Measurements from ENCODE around the gene HBP1. TPM values are rescaled to one million over a fixed set of nuclear protein-coding genes. Genes with fewer than 3 reads are reported as not detected.
A peak's percentile ranks its signal among the peaks of the same experiment; 100 is the strongest.
"Not testable (repeated sequence)": the region's sequence is repeated elsewhere in the genome, so short reads cannot be mapped to it uniquely, and the experiment has no call there.

The HBP1 gene
- total and polyA plus RNA-seq, 4 experiments from 2014 or later, result 71.6 to 116 (median 105) TPM

DNA sequence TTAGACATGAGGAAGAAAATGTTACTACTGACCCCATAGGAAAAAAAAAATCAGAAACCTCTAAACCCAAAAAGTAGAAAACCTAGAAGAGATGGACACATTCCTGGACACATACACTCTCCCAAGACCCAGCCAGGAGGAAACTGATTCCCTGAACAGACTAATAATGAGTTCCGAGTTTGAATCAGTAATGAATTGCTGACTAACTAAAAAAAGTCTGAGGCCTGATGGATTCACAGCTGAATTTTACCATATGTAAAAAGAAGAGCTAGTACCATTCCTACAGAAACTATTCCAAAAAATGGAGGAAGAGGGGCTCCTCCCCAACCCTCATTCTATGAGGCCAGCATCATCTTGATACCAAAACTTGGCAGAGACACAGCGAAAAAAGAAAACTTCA lies 75.8 kb downstream of the HBP1 start:
- H3K4me3 Mint-ChIP-seq, result no peak overlapping the region
- no peaks in the 10 kb centered on the region for H3K4me1 ChIP-seq (ENCODE audit: insufficient read depth, low read length)
- H3K36me3 Mint-ChIP-seq, result peaks cover 66 to 67% of the 10 kb centered on the region in 2 donors
- ChIA-PET POLR2A (ENCODE audit: partially characterized antibody) (no interaction called here), CTCF (ENCODE audit: partially characterized antibody) (no interaction called here)
- DNase-seq, result no peak
- H3K9me3 Mint-ChIP-seq, result peaks cover 0 to 5% (median 0%) of the 10 kb centered on the region in 8 donors
- no peak overlapping the region for H3K4me3 ChIP-seq (ENCODE audit: low read length in 2 of 2)
- H3K27ac Mint-ChIP-seq, result no peak overlapping the region
- no peak overlapping the region for H3K27ac ChIP-seq (ENCODE audit: low read depth, low read length)
- H3K27me3 ChIP-seq (ENCODE audit: insufficient read depth, low read length), result no peaks in the 10 kb centered on the region
- intact Hi-C loops (cut with micrococcal nuclease), result no loop called here
- H3K27me3 Mint-ChIP-seq, result no peaks in the 10 kb centered on the region
- peaks cover 8% of the 10 kb centered on the region for H3K36me3 ChIP-seq (ENCODE audit: insufficient read depth, low read length)
- H3K4me1 Mint-ChIP-seq, result peaks cover 0 to 3% (median 0%) of the 10 kb centered on the region in 4 donors
- no peaks in the 10 kb centered on the region for H3K9me3 ChIP-seq (ENCODE audit: control insufficient read depth in 1 of 2, low read length in 2 of 2)

DNA sequence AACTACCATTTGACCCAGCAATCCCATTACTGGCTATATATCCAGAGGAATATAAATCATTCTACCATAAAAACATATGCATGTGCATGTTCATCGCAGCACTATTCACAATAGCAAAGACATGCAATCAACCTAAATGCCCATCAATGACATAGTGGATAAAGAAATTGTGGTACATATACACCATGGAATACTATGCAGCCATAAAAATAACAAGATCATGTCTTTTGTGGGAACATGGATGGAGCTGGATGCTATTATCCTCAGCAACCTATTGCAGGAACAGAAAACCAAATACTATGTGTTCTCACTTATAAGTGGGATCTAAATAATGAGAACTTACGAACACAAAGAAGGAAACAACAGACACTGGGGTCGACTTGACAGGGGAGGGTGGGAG lies 78.0 kb downstream of the HBP1 start:
- H3K9me3 Mint-ChIP-seq; H3K36me3 ChIP-seq (ENCODE audit: insufficient read depth, low read length); H3K27me3 ChIP-seq (ENCODE audit: insufficient read depth, low read length); DNase-seq; H3K27me3 Mint-ChIP-seq; H3K4me3 Mint-ChIP-seq; H3K4me1 ChIP-seq (ENCODE audit: insufficient read depth, low read length); H3K9me3 ChIP-seq (ENCODE audit: control insufficient read depth in 1 of 2, low read length in 2 of 2); POLR2A ChIA-PET (ENCODE audit: partially characterized antibody); H3K27ac Mint-ChIP-seq; H3K27ac ChIP-seq (ENCODE audit: low read depth, low read length); H3K4me3 ChIP-seq (ENCODE audit: low read length in 2 of 2); CTCF ChIA-PET (ENCODE audit: partially characterized antibody); H3K4me1 Mint-ChIP-seq; intact Hi-C loops (cut with micrococcal nuclease): not testable (repeated sequence)
- peaks cover 63 to 65% of the 10 kb centered on the region in 2 donors for H3K36me3 Mint-ChIP-seq

DNA sequence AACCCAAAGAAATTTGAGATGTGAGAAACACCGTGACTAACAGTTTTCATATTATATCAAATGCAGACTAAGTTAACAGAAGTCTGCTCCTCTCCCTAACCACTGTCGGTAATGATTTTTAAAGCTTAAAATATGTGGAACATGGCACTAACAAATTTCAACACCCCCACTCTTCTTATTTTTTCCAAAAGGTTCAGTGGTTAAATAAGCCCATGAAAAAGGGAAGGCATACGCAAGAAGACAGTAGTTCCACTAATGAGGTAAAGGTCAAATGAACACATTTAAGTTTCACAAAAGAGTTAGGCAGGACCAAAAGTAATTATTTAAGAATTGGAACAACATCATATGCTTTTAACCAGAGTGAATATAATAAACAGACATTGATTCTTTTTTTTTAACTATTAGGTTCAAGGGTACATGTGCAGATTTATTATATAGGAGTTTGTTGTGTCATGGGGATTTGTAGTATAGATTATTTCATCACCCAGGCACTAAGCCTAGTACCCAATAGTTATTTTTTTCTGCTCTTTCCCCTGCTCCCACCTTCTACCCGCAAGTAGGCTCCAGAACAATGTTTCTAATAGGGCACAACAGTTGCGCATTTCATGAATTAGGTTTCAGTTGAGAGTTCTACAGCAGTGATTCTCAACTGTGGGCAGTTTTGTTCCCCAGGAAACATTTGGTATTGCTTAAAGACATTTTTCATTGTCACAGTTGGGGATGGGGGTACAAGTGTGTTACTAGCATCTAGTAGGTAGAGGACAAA lies 79.9 kb downstream of the HBP1 start:
- no peaks in the 10 kb centered on the region for H3K9me3 ChIP-seq (ENCODE audit: control insufficient read depth in 1 of 2, low read length in 2 of 2)
- no peaks in the 10 kb centered on the region for H3K27me3 ChIP-seq (ENCODE audit: insufficient read depth, low read length)
- ChIA-PET POLR2A (ENCODE audit: partially characterized antibody) (no interaction called here), CTCF (ENCODE audit: partially characterized antibody) (no interaction called here)
- Mint-ChIP-seq H3K36me3 (peaks cover 54 to 56% of the 10 kb centered on the region in 2 donors), H3K4me1 (peaks cover 0 to 8% (median 3%) of the 10 kb centered on the region in 4 donors), H3K4me3 (no peak overlapping the region), H3K27me3 (no peaks in the 10 kb centered on the region), H3K27ac (no peak overlapping the region), H3K9me3 (peaks cover 0 to 5% (median 0%) of the 10 kb centered on the region in 8 donors)
- H3K4me1 ChIP-seq (ENCODE audit: insufficient read depth, low read length), result no peaks in the 10 kb centered on the region
- no peak overlapping the region for H3K27ac ChIP-seq (ENCODE audit: low read depth, low read length)
- intact Hi-C loops (cut with micrococcal nuclease), result no loop called here
- no peak overlapping the region for H3K4me3 ChIP-seq (ENCODE audit: low read length in 2 of 2)
- DNase-seq, result no peak
- H3K36me3 ChIP-seq (ENCODE audit: insufficient read depth, low read length), result peaks cover 8% of the 10 kb centered on the region

DNA sequence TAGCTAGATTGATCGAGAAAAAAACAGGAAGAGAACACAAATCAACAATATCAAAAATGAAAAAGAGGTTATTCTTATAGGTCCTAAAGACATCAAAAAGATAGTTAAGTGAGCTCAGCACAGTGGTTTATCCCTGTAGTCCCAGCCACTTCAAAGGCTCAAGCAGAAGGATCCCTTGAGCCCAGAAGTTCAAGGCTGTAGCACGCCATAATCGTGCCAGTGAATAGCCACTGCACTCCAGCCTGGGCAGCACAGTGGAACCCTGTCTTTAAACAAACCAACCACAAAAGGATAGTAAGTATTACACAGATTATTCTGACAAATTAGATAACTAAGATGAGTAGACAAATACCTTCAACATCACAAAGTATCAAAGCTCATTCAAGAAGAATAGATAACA lies 83.2 kb downstream of the HBP1 start:
- Mint-ChIP-seq H3K27me3 (no peaks in the 10 kb centered on the region), H3K36me3 (peaks cover 25 to 27% of the 10 kb centered on the region in 2 donors), H3K27ac (peak overlapping the region in 2 of 7 donors; percentile 24 to 29), H3K9me3 (no peaks in the 10 kb centered on the region), H3K4me1 (peaks cover 0 to 8% (median 2%) of the 10 kb centered on the region in 4 donors), H3K4me3 (no peak overlapping the region)
- no peak overlapping the region for H3K4me3 ChIP-seq (ENCODE audit: low read length in 2 of 2)
- peaks cover 8% of the 10 kb centered on the region for H3K36me3 ChIP-seq (ENCODE audit: insufficient read depth, low read length)
- ChIA-PET POLR2A (ENCODE audit: partially characterized antibody) (no interaction called here), CTCF (ENCODE audit: partially characterized antibody) (interaction anchor here (1.4 kb wide), 1 partner anchor 15 kb away, joined by 4 read pairs; no protein-coding TSS in a partner anchor)
- no peaks in the 10 kb centered on the region for H3K4me1 ChIP-seq (ENCODE audit: insufficient read depth, low read length)
- intact Hi-C loops (cut with micrococcal nuclease), result no loop called here
- no peak overlapping the region for H3K27ac ChIP-seq (ENCODE audit: low read depth, low read length)
- no peaks in the 10 kb centered on the region for H3K27me3 ChIP-seq (ENCODE audit: insufficient read depth, low read length)
- no peaks in the 10 kb centered on the region for H3K9me3 ChIP-seq (ENCODE audit: control insufficient read depth in 1 of 2, low read length in 2 of 2)
- no peak for DNase-seq

Other genes with a start within 250 kb of the HBP1 start
- under 1 TPM; 0.29 to 0.47 TPM for gene PRKAR2B, start 124.3 kb upstream of the HBP1 start, total RNA-seq
- under 1 TPM; 0.39 to 0.46 TPM for gene PRKAR2B, start 124.3 kb upstream of the HBP1 start, polyA plus RNA-seq